ENCODE data around the gene ANKRD18A.

ANKRD18A gene

DNA sequence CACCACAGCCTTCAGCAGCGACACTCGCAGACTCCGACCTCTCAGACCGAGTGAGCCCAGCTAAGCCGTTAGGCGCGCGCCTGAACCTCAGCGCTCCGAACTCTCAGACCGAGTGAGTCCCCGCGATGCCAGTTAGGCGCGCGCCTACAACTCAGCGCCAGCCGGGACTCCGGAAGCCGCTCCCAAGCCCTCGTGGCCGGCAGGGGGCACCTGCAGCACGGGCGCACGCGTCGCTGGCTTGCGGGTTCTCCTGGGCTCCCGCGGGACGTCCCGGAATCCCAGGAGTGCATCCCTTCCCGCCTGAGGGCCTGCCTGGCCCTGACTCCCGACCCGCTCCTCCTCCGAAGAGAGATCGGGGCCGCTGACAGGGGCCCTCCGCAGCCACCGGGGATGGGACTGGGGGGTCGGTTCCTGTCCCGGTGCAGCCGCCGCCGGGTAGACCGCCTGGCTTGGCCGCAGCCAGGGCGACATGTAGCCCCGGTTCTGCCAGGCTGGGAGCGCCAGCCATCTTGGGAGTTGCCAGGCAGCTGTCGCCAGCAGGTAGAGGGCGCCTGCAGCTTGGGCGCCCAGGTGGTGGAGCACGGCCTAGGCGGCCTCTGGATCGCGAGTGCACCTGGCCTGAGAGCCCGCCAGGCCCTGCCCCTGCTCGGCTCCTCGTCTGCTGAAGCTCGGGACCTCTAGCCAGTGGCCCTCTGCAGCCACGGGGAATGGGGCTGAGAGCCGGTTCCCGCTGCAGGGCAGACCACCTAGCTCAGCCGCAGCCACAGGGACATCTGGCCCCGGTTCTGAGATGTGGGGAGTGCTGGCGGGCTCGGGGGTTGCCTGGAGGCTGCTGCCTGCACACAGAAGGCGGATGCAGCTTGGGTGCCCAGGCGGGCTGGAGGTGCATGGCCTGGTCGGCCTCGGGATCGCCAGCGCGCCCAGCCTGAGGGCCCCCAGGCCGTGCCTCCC lies at the start of gene ANKRD18A:
TSS of gene ANKRD18A (minus strand) at position 114 of the 951 bp plus-strand sequence. CDS start 311 bp downstream, outside the sequence.
- no peak for DNase-seq (ENCODE audit: low spot score)

DNA sequence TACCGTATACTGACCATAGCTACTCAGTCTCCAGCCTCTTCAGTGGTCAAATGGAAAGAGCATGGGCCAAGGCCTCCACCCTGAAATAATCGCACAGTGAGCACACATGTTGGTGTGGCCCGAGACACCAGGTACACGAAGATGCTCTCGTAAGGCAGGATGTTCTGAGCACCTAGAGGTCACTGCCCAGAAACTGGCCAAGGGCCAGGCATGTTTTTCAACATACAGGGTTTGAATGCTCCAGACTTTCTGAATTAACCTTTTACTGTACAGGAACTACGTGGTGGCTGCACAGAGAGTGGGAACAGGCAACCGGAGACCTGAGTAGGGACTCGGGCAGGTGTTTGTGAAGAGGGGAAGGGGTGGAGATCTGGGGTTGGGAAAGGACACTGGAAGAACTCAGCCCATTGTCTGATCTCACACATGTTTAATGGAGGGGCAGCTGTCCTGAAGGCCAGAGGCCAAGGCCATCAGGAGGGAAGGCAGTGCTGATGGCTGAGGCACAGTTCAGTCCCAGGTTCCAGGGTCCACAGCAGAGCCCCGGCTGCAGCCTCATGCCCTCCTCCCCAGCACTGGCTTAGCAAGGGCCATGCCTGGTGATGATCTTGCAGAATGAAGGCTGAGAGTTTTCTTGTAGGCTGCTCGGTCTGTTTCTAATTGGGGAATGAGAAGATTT lies 48.5 kb upstream of the ANKRD18A start:
- DNase-seq (ENCODE audit: low spot score) = no peak

DNA sequence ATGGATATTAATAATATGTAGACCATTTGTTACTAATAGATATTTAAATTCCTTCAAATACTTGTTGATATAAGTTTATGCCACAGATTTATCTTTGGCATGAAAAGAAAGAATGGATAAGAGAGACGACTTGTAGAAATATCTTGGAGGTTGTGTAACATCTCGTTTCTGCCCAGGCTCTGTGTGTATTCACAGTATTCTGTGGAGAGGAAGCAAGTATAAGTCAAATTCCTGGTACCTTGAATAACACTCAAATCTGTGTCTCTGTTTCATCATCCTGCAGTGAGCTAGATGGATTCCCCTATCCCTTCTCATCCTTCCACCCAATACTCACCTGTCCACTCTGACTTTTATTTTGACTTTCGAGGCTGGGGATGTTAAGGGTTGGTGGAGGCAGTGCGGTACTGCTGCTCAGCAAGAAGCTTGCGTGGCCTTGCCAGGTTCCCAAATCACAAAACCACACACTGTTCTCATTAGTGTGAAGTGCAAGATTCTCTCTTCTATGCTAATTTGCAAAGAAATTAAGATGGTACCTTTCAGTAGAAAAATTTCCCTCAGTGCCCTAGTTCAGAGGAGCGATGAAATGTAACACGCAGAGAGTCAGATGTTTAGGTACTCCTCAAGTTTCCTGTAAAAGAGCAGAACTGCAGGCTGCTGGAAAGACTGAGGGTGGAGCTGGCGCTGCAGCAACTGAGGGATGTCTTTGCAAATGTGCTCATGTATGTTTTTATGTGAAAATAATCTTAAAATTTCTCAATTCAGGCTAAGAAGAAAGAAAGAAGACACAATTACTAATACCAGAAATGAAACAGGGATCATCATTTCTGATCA lies 42.6 kb upstream of the ANKRD18A start:
- no peak for DNase-seq (ENCODE audit: low spot score)

DNA sequence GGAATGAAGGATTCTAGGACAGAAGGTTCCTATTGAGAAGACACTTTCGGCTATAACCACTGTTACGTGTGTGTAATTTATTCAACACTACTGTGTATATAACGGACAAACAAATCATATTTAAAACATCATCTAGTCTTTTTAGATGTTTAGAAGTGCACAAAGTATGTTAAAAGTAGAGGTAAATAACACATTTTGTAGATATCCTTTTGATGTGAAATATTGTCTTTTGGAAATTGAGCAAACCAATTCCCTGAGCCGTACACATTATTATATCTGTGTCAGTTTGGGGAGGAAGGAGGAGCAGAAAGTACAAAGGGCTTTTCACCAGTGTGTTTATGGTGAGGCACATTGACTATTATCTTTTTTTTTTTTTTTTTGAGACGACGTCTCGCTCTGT lies 39.1 kb upstream of the ANKRD18A start:
- no peak for DNase-seq (ENCODE audit: low spot score)

DNA sequence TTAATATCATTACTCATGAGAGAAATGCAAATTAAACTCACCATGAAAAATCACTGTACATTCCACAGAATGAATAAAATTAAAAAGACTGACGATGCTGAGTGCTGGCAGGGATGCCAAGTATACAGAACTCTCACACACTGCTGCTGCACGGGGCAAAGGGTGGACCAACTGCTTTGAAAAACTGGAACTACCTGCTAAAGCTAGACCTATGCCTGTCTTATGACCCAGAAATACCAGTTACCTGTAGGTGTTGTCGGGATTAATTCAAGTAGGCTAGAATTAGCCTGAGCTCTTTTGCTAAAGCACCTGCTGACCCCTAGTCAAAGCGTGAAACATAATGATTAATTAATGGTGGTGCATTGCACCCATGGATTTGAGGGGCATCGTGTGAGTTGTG lies 36.5 kb upstream of the ANKRD18A start:
- no peak for DNase-seq (ENCODE audit: low spot score)

DNA sequence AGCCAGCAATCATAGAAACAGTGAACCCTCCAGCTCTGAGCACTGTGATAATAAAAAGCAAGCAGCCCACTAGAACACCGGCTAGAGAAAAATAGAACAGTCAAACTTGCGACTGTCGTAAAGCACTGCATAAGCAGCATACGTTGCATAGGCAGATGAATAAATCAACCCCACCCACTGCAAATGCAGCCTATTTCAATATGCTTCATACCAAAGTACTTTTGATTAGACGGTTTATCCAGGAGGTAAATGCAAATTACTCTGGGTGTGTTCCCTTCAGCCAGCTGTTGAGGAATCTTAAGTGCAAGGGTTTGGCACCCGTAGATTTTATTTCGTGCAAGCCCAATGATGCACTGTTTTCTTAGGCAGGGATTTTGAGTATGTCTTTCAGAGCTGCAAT lies 32.1 kb upstream of the ANKRD18A start:
- no peak for DNase-seq (ENCODE audit: low spot score)

DNA sequence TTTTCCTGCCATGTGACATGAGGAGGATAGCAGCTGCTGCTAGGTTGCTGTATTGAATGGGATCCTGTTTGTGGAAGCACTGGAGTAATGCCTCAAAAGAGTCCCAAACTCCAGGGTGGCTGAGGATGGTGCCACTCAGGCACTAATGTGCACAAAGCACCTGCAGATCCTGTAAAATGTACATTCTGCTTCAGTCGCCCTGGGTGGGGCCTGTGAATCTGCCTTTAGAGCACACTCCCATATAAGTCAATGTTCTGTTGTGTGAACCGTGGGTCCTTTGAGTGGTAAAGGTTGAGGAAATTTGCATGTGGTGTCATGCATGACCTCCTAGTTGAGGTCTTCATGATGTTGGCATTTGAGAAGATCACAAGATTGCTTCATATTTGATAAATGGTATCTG lies 31.6 kb upstream of the ANKRD18A start:
- no peak for DNase-seq (ENCODE audit: low spot score)

DNA sequence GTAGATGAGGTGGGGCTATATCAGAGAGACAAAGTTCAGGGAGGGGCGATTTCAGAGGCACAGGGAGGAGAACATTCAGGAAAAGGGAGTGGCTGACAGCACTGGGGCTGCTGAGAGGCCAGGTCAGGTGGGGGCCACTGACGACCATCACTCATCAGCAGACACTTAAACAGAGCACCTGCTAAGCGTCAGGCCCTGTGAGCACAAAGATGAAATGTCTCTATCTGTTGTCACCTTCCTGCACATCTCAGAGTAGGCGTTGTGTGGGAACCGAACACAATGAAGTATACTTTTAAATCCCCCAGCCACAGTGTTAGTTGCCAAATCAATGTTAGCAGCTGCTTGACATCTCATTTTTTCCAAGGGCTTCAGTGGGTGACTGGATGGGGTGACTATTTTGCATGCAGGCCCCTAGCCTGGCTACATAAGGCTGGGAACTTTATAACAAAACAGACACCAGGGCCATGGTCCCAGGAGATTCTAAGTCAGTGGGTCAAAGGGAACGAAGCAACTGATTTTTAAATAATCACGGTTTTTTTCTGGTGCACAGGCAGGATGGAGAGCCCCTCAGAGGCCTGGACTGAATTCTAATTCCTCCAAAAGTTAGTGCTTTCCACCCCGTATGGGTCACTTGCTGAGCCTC lies 31.1 kb upstream of the ANKRD18A start:
- no peak for DNase-seq (ENCODE audit: low spot score)

DNA sequence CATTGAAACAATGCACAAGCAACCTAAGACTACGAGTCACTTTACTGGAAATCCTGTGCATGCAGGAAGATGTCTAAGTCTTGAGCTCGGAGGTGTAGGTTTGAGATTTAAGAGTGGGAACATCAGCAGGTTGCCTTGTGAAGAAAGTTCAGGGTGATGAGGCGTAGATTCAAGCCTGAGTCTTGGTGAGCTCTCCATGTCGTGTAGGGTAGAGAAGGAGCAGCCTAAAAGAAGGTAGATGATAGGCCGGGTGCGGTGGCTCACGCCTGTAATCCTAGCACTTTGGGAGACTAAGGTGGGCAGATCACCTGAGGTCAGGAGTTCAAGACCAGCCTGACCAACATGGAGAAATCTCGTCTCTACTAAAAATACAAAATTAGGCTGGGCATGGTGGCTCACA lies 30.2 kb upstream of the ANKRD18A start:
- no peak for DNase-seq (ENCODE audit: low spot score)

DNA sequence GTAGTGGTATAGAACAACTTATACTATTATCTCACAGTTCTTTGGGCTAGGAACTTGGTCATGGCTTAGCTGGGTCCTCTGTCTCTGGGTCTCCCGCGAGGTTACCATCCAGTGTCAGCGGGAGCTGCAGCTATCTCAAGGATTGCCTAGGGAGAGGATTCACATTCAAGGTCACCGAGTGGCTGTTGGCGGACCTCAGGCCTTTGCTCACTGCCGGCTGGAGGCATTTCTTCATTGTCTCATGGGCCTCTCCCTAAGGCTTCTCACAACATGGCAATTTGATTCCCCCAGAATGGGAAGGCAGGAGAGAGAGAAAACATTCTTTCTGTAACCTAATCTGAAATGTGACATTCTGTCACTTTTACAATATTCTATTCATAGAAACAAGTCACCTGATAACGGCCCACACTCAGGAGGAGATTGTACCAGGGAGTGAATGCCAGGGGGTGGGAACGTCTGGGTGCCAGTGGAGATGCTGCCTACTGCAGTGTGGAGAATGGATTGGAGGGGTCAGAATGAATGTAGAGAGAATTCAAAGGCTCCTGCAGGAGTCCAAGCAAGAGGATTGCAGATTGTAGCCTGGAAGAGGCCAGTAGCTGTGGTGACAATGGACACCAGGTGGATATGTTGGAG lies 29.5 kb upstream of the ANKRD18A start:
- DNase-seq (ENCODE audit: low spot score) = no peak

DNA sequence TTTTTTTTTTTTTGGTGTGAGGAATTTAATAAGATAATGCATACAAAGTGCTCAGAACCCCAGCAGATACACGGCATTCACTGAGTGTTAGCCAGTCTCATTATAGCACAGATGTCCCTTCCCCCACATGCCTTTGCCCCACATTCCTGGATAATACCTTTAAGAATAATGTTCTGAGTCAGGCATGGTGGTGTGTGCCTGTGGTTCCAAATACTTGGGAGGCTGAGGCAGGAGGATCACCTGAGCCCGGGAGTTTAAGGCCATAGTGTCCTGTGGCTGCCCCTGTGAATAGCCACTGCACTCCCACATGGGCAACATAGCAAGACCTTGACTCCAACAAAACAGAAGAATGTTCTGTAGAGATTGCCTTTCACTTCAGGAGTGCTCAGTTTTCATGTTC lies 24.2 kb upstream of the ANKRD18A start:
- DNase-seq (ENCODE audit: low spot score) = no peak

DNA sequence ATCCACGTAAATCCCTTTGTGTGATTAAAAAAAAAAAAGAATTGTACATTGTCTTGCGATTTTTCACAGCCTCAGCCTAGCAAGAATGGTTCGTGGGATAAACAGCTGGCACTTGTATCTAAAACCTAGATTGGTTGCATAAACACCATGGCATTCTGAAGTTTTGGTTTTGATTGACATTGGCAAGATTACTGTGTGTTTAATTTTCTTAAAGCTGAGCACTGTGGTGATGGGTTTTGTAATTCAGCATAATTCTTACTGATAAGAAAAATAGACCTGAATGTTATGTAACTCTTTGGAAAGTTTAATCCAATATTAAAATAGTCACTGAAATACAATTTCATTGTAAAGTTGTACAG lies 23.4 kb upstream of the ANKRD18A start:
- DNase-seq (ENCODE audit: low spot score) = no peak

DNA sequence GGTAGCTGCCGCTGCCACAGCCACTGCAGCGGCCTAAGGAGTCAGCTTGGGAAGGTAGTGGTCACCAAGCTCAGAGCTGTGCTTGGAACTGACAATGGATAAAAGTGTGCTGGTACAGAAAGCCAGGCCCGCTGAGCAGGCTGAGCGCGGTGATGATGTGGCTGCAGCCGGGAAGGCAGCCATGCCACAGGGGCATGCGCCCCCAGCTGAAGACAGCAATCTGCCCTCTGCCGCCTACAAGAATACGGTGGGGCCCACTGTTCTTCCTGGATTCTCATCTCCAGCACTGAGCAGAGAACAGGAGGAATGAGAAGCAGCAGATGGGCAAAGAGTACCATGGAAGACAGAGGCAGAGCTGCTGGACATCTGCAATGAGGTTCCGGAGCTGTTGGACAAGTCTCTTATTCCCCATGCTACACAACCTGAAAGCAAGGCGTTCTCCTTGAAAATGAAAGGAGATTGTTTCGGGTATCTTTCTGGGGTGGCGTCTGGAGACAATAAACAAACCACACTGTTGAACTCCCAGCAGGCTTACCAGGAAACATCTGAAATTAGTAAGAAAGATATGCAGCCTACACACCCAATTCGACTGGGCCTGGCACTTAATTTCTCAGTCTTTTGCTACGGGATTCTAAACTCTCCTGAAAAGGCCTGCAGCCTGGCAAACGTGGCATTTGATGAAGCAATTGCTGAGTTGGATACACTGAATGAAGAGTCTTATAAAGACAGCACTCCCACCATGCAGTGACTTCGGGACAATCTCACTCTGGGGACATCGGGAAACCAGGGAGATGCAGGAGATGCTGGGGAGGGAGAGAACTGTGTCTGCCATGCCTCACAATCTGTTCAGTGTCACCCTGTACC lies 22.8 kb upstream of the ANKRD18A start:
- DNase-seq (ENCODE audit: low spot score) = no peak

DNA sequence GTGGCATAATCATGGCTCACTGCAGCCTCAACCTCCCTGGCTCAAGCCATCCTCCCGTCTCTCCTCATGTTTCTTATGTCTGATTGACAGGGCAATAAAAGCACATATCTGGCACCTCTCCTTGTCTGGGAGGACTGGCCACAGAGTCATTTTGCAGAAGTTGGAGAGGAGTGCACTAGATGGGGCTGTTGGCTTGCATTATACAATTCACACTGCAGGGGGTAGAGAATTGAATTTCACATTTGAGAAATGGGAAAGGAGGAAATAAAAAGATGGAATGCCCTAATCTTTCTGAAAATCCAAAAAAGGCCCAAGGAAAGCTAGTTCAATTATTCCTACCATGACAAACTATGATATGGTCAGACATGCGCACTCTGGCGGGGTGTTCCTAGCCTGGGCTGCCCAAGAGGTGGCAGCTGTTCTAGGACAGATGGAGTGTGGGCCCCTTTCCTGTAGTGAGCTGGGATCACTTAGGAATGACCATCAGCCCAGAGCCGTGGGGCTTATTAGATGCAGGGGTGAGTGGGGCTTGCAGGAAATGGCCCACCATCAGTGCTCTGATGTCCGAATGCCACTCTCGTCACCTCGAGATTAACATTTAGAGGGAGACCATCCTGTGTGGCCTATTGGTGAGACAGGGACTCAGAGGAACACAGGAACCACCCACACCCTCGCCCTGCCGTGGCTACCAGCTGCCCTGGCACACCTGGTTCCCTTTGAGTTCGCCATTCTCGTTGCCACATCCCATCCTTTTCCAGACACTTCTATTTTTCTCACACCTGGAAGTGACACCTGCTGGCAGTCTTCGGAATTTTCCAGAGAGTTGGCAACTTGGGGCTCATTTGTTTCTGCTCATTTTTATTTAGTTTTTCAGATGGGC lies 21.8 kb upstream of the ANKRD18A start:
- no peak for DNase-seq (ENCODE audit: low spot score)

DNA sequence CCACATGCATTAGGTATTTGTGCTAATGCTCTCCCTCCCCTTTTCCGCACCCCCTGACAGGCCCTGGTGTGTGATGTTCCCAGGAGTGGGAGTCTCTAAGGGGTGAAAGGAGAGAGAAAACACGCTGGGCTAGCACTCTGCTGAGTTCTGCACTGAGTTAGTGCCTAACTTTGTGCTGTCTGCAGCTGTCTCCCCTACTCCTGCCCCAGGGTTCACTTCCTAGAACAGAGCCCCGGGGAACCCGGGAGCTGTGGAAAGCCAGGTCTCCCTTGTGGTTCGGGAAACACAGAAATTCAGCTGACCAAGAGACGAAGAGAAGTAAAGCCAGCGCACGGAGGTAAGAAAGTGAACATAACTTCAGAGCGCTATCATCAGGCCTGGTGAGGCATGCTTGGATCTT lies 20.7 kb upstream of the ANKRD18A start:
- no peak for DNase-seq (ENCODE audit: low spot score)

DNA sequence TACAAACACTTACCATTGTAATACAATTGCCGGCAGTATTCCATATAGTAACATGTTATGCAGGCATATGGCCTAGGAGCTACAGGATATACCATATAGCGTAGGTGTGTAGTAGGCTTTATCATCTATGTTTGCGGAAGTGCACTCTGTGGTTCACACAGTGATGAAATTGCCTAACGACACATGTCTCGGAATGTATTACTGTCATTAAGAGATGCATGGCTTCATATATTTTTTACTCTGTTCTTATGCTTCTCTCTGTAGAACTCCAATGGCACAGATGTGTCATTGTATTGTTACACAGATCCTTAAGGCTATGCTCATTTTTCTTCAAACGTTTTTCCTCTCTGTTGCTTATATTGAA lies 19.2 kb upstream of the ANKRD18A start:
- no peak for DNase-seq (ENCODE audit: low spot score)

DNA sequence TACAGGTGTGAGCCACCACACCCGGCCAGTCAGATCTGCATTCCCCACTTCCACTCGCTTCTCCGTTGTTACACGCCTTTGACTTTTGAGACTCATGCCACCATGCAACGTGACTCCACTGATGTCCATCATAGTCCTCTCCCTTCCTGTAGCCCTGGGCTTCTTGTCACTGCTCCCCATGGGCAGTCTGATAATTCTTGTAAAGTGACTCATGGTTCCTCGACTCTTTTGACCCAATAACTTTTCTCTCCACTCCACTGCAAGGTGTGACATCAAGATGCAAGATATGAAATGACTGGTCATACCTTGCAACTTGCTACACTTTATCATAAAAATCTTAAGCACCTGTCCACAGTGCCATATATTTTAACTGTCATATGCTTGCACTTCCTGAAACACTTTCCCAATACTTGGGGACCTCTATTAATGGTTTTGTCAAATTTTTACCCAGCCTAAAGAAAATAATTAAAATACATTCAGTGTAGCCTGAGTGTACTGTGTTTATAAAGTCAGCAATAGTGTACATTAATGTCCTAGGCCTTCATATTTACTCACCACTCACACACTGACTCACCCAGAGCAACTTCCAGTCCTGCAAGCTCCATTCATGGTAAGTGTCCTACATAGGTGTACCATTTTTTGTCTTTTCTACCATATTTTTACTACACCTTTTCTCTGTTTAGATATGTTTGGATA lies 18.6 kb upstream of the ANKRD18A start:
- DNase-seq (ENCODE audit: low spot score) = no peak

DNA sequence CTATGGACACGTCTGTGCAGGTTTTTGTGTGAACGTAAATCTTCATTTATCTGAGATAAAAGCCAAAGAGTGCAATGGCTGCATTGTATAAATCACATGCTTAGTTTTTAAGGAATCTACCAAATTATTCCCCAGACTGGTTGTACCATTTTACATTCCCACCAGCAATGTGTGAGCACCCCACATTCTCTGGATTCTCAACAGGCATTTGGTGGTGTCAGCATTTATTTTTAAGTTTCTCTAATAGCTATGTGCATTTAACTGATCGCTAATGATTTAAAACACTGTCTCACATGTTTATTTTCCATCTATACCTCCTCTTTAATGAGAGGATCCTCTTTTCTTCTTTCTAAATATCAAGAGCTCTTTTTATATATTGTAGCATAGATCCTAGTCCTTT lies 13.9 kb upstream of the ANKRD18A start:
- no peak for DNase-seq (ENCODE audit: low spot score)

DNA sequence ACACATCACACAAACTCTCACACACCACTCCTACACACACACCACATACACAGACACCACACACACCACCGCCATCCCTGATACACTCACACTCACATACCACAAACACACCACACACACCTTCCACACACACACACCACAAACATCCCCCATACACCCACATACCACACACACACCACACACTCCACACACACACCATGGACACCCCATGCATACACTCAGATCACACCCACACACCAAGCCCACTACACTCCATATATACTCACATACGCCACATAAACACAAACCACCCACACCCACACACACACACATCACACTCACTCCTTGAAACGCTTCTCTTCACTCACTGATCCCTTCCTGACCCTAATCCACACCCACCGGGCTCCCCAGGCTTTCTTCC lies 9.1 kb upstream of the ANKRD18A start:
- no peak for DNase-seq (ENCODE audit: low spot score)
